ENCODE measurements around the gene S100Z. TPM values are rescaled to one million over a fixed set of nuclear protein-coding genes. Genes with fewer than 3 reads are reported as not detected.

S100Z gene
- total and polyA plus RNA-seq, 9 of the 15 experiments (the other 6 are each of a cell fraction or from before 2014, with no cell fraction given) = 0.15 to 0.42 (median 0.20) TPM; not detected in 6

- no TSS peak for BruUV-seq (replicated peaks)
- Histone ChIP-seq H3K79me2 (ENCODE audit: control insufficient read depth, insufficient read depth, low read length) (no peaks in the 10 kb centered on the region), H3K9ac (ENCODE audit: insufficient read depth in 1 of 2, low read depth in 2 of 2, low read length in 2 of 2) (no peak overlapping the region), H4K20me1 (replicated peaks; ENCODE audit: control insufficient read depth, insufficient read depth, low read length) (no peaks in the 10 kb centered on the region), H3K9me3 (replicated peaks; ENCODE audit: control insufficient read depth, insufficient read depth, low read depth, low read length) (no peaks in the 10 kb centered on the region), H2AFZ (ENCODE audit: low read depth, low read length) (no peak overlapping the region), H3K27ac (ENCODE audit: extremely low read depth, low read depth, low read length) (no peak overlapping the region), H3K4me1 (replicated peaks in 1 of 2; ENCODE audit: control insufficient read depth in 2 of 2, insufficient read depth in 2 of 2, low read length in 2 of 2) (no peaks in the 10 kb centered on the region), H3K36me3 (ENCODE audit: control insufficient read depth, insufficient read depth, low read length) (no peaks in the 10 kb centered on the region), H3K27me3 (ENCODE audit: control insufficient read depth in 2 of 2, insufficient read depth in 2 of 2, low read length in 2 of 2) (peaks cover 0 to 9% of the 10 kb centered on the region in 2 experiments; a peak in 3 of 5 replicates), H3K4me3 (no peak overlapping the region), H3K4me2 (ENCODE audit: insufficient read depth, low read length) (no peak overlapping the region), H3K9me1 (ENCODE audit: control insufficient read depth, insufficient read depth, low read length) (no peaks in the 10 kb centered on the region)
- ChIA-PET CTCF (ENCODE audit: low intra/inter-chr PET ratio) (interaction anchor here (0.7 kb wide), 1 partner anchor 110 kb away, joined by 3 read pairs; no protein-coding TSS in a partner anchor), POLR2A (no interaction called here)
- FAIRE-seq = no peak
- no peak for DNase-seq (ENCODE audit: extremely low read depth in 1 of 4, low spot score in 3 of 4)
- no peak for TF ChIP-seq NFE2L1 (tag; IDR thresholded peaks at IDR 0.05; ENCODE audit: borderline replicate concordance, low read depth)
- TF ChIP-seq GATA2 (CRISPR knock-in tag; IDR thresholded peaks at IDR 0.05) = no peak
- TF ChIP-seq NCOA4 (IDR thresholded peaks at IDR 0.05; ENCODE audit: partially characterized antibody) = no peak
- TF ChIP-seq, protein P1, sequence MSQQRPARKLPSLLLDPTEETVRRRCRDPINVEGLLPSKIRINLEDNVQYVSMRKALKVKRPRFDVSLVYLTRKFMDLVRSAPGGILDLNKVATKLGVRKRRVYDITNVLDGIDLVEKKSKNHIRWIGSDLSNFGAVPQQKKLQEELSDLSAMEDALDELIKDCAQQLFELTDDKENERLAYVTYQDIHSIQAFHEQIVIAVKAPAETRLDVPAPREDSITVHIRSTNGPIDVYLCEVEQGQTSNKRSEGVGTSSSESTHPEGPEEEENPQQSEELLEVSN (IDR thresholded peaks at IDR 0.05; ENCODE audit: borderline replicate concordance in 1 of 2, extremely low read depth in 1 of 2, insufficient read depth in 1 of 2, insufficient read length in 1 of 2, low read depth in 1 of 2, low read length in 1 of 2, poor library complexity in 1 of 2, severe bottlenecking in 1 of 2) = peak in 1 of 2 experiments; percentile 45
- intact Hi-C loops (cut with micrococcal nuclease) (no loop called here), in situ Hi-C loops (cut with MboI) (no loop called here)
- 14% methylated on average over 8 of the region's 10 CpGs for WGBS (ENCODE audit: insufficient coverage, low coverage, missing lambda C conversion rate)
- ATAC-seq = no peak
Measured at GRCh38 chr5:76888733-76889300, 39.0 kb downstream of the S100Z start.
